K562 (cell line): ENCODE results near the gene CNOT6L. TPM values are rescaled to one million over a fixed set of nuclear protein-coding genes. Genes with fewer than 3 reads are reported as not detected.

Experiments
- ATAC-seq: fragments of 200-7000 bp; cut with Tn5 transposase; 3 replicates; pipeline ENCODE4 v1.9.1; 2020; ENCODE audit warnings: moderate library complexity
- BruUV-seq: library from RNA; stranded (reverse); fragments of 400-500 nt; replicated peaks from 2 replicates; lab custom pipeline; 2021; lab: Mats Ljungman, UMichigan
- CTCF ChIA-PET: fragments of 300-600 bp; formaldehyde crosslinking; extraction: SDS; loops from one replicate; lab custom pipeline; 2021; ENCODE audit warnings: low intra/inter-chr PET ratio; lab: Yijun Ruan, JAX
- POLR2A ChIA-PET: fragments of 300-600, 350-650 bp; sonication (Branson Sonifier 250); formaldehyde crosslinking; extraction: SDS; loops from one replicate; lab custom pipeline; 2021; ENCODE audit warnings: antibody characterized with exemption, inconsistent platforms; lab: Yijun Ruan, JAX
- DNase-seq, 4 experiments: peaks; one replicate each; pipeline versions ENCODE4 v3.0.0 to v3.0.0-alpha.2; 2011 to 2018; ENCODE audit warnings: low spot score in 3 of 4, mixed read lengths in 3 of 4; ENCODE audit errors: extremely low read depth in 1 of 4
- FAIRE-seq: peaks from 2 replicates; lab custom pipeline; 2011; peaks lifted over from hg19 to GRCh38; lab: Jason Lieb, UNC
- H2AFZ ChIP-seq: 2 replicates; pipeline ENCODE4 v1.6.0; 2011; ENCODE audit warnings: low read depth, low read length, control low read depth, inconsistent platforms
- H3K27ac ChIP-seq: fragments of 200-600 bp; 3 replicates; pipeline ENCODE4 v1.8.0; 2011; ENCODE audit warnings: low read depth, mild to moderate bottlenecking, control low read depth, inconsistent platforms, low read length, moderate library complexity, mixed read lengths; ENCODE audit errors: extremely low read depth
- H3K27me3 ChIP-seq, 2 experiments: fragments of 300-600 bp in 1 of 2; 2 replicates in 1 of 2; 3 replicates in 1 of 2; pipeline versions ENCODE4 v1.6.0 to v1.8.0; 2011; ENCODE audit warnings: inconsistent platforms in 2 of 2, low read length in 2 of 2, mild to moderate bottlenecking in 1 of 2, mixed read lengths in 1 of 2, moderate library complexity in 1 of 2; ENCODE audit not compliant: control insufficient read depth in 2 of 2, insufficient read depth in 2 of 2
- H3K36me3 ChIP-seq: fragments of 300-600 bp; 3 replicates; pipeline ENCODE4 v1.8.0; 2011; ENCODE audit warnings: mild to moderate bottlenecking, low read length, inconsistent platforms; ENCODE audit not compliant: control insufficient read depth, insufficient read depth
- H3K4me1 ChIP-seq, 2 experiments: fragments of 200-600 bp in 1 of 2; replicated peaks in 1 of 2; 2 replicates in 1 of 2; 3 replicates in 1 of 2; pipeline versions ENCODE4 v1.5.1 to v1.8.0; 2011; ENCODE audit warnings: inconsistent platforms in 2 of 2, low read length in 2 of 2, mild to moderate bottlenecking in 1 of 2, mixed read lengths in 1 of 2, moderate library complexity in 1 of 2; ENCODE audit not compliant: control insufficient read depth in 2 of 2, insufficient read depth in 2 of 2
- H3K4me2 ChIP-seq: 2 replicates; pipeline ENCODE4 v1.6.1; 2011; ENCODE audit warnings: low read length, control low read depth, inconsistent platforms, mixed read lengths; ENCODE audit not compliant: insufficient read depth
- H3K4me3 ChIP-seq: fragments of 200-600 bp; sonication (generic), shearing (Covaris generic); 2 replicates; pipeline ENCODE4 v1.5.1; 2016; ENCODE audit warnings: control low read depth, inconsistent platforms
- H3K79me2 ChIP-seq: fragments of 200-600 bp; 3 replicates; pipeline ENCODE4 v1.8.0; 2011; ENCODE audit warnings: low read length, inconsistent platforms; ENCODE audit not compliant: control insufficient read depth, insufficient read depth
- H3K9ac ChIP-seq, 2 experiments: 2 replicates each; pipeline versions ENCODE4 v1.6.0 to v1.6.1; 2011; ENCODE audit warnings: low read depth in 2 of 2, low read length in 2 of 2, control low read depth in 1 of 2, inconsistent platforms in 1 of 2, mild to moderate bottlenecking in 1 of 2, mixed read lengths in 1 of 2; ENCODE audit not compliant: insufficient read depth in 1 of 2
- H3K9me1 ChIP-seq: one replicate; pipeline ENCODE4 v1.6.0; 2011; ENCODE audit warnings: inconsistent platforms, mild to moderate bottlenecking, low read length, moderate library complexity; ENCODE audit not compliant: control insufficient read depth, insufficient read depth
- H3K9me3 ChIP-seq: replicated peaks from 2 replicates; pipeline ENCODE4 v1.5.1; 2011; ENCODE audit warnings: low read depth, low read length, inconsistent platforms; ENCODE audit not compliant: control insufficient read depth, insufficient read depth
- H4K20me1 ChIP-seq: replicated peaks from 2 replicates; pipeline ENCODE4 v1.6.1; 2011; ENCODE audit warnings: low read length, inconsistent platforms, mixed read lengths; ENCODE audit not compliant: control insufficient read depth, insufficient read depth
- KLF1 ChIP-seq: fragments of 450-650 bp; IDR thresholded peaks from 2 replicates; pipeline ENCODE4 v1.6.1; 2016; ENCODE audit warnings: missing genetic modification characterization, missing compliant biosample characterization
- MAZ ChIP-seq, 2 experiments: fragments of 450-650 bp in 1 of 2; sonication (generic) in 1 of 2; formaldehyde crosslinking; IDR thresholded peaks in 1 of 2; conservative IDR thresholded peaks in 1 of 2; 2 replicates each; pipeline versions ENCODE4 v1.4.0 to v1.5.0; 2020; ENCODE audit warnings: mild to moderate bottlenecking in 1 of 2, missing genetic modification reagents in 1 of 2
- MXD1 ChIP-seq: fragments of 250-450 bp; sonication (Bioruptor Pico); IDR thresholded peaks from 2 replicates; pipeline ENCODE4 v1.8.0; 2021; ENCODE audit warnings: borderline replicate concordance, mild to moderate bottlenecking, moderate library complexity; ENCODE audit not compliant: poor library complexity, severe bottlenecking
- ZNF76 ChIP-seq: fragments of 250-450 bp; sonication (Bioruptor Pico); IDR thresholded peaks from 2 replicates; pipeline ENCODE4 v1.4.0; 2020; ENCODE audit warnings: mild to moderate bottlenecking, moderate library complexity, borderline replicate concordance
- WGBS: fragments of 100-300 bp; shearing (Covaris generic); methylation state at CpG from one replicate; pipeline ENCODE4 v1.1.6; 2016; ENCODE audit warnings: low coverage, mixed read lengths; ENCODE audit not compliant: insufficient coverage; ENCODE audit errors: missing lambda C conversion rate; 5-methylcytosine and 5-hydroxymethylcytosine counted together
- in situ Hi-C: fragments of 300-500 bp; cut with MboI; formaldehyde crosslinking; loops from 4 replicates; pipeline ENCODE4 v1.15.0; 2018; ENCODE audit warnings: inconsistent platforms, mixed read lengths
- intact Hi-C: fragments of 100-400 bp; cut with micrococcal nuclease; formaldehyde crosslinking; loops from 2 replicates; pipeline ENCODE4 v1.14.2; 2022
- polyA plus RNA-seq, 8 experiments: library from polyadenylated mRNA; depleted of rRNA in 4 of 8; stranded (reverse) in 5 of 8; unstranded in 3 of 8; fragments of >200 nt; fragmentation: Nextera tagmentation in 2 of 8; fragmentation: Illumina TruSeq in 1 of 8; extraction: Ambion mirVana in 2 of 8; extraction: Trizol in 1 of 8; gene quantifications; 2 replicates each; pipeline versions ENCODE4 v1.2.1 to v1.2.3, GENCODE V29; 2011 to 2014; ENCODE audit warnings: inconsistent platforms in 1 of 8, missing spikeins in 1 of 8
- total RNA-seq, 7 experiments: library from RNA; depleted of rRNA in 6 of 7; stranded (reverse); fragments of >200 nt in 6 of 7; fragmentation: Illumina TruSeq in 2 of 7; extraction: Trizol in 2 of 7; gene quantifications; 2 replicates each; pipeline versions ENCODE4 v1.2.1 to v1.2.3, GENCODE V29; 2011 to 2021; ENCODE audit warnings: low replicate concordance in 1 of 7

Gene CNOT6L
- total and polyA plus RNA-seq, 9 of the 15 experiments (the other 6 are each of a cell fraction or from before 2014, with no cell fraction given): 3.7 to 27.9 (median 6.5) TPM

- no peak overlapping the region for H2AFZ ChIP-seq
- no peaks in the 10 kb centered on the region for H3K79me2 ChIP-seq
- H3K9me3 ChIP-seq: no peaks in the 10 kb centered on the region
- CTCF ChIA-PET: no interaction called here
- FAIRE-seq: no peak
- TF ChIP-seq KLF1 (tag) (no peak), ZNF76 (CRISPR knock-in tag) (no peak), MAZ (CRISPR knock-in tag; conservative IDR thresholded peaks at IDR 0.05 in 1 of 2, IDR thresholded peaks at IDR 0.05 in 1 of 2) (no peak), MXD1 (CRISPR knock-in tag) (no peak)
- ATAC-seq: no peak
- intact Hi-C loops: no loop called here
- POLR2A ChIA-PET: interaction anchor here (0.7 to 1.3 kb wide), 2 partner anchors 9 to 64 kb away, joined by 3 read pairs; partner anchors contain the start of gene CXCL13
- no peak overlapping the region for H3K27ac ChIP-seq
- no TSS peak for BruUV-seq
- WGBS: 2% methylated on average over 7 of the region's 7 CpGs
- H4K20me1 ChIP-seq: no peaks in the 10 kb centered on the region
- H3K4me1 ChIP-seq: no peaks in the 10 kb centered on the region
- in situ Hi-C loops: no loop called here
- no peak for DNase-seq
- no peaks in the 10 kb centered on the region for H3K36me3 ChIP-seq
- no peak overlapping the region for H3K4me3 ChIP-seq
- H3K4me2 ChIP-seq: no peak overlapping the region
- no peaks in the 10 kb centered on the region for H3K9me1 ChIP-seq
- H3K27me3 ChIP-seq: peaks cover 3 to 6% of the 10 kb centered on the region in 2 experiments; a peak in 3 of 5 replicates
- H3K9ac ChIP-seq: no peak overlapping the region
These were observed 149.1 kb downstream of the CNOT6L start for GRCh38 chr4:77669946-77670590.
